SK-N-MC (cell line): ENCODE measurements around the gene GPR132.

Source experiments
- EZH2 ChIP-seq: fragments of 200-600 bp; sonication (generic); IDR thresholded peaks from one replicate; pipeline ENCODE4 v1.6.1; 2017; ENCODE audit warnings: antibody characterized with exemption
- FOXP2 ChIP-seq: optimal IDR thresholded peaks from 2 replicates; pipeline ENCODE3; 2011; ENCODE audit warnings: mild to moderate bottlenecking, moderate library complexity; ENCODE audit not compliant: insufficient read depth; ENCODE audit errors: extremely low read length, control extremely low read depth
- POLR2AphosphoS5 ChIP-seq: IDR thresholded peaks from 2 replicates; pipeline ENCODE4 v1.6.1; 2012; ENCODE audit warnings: mild to moderate bottlenecking, low read depth, low read length, borderline replicate concordance

- no peak for TF ChIP-seq POLR2AphosphoS5
- no peak for TF ChIP-seq EZH2
- no peak for TF ChIP-seq FOXP2
Measured at GRCh38 chr14:105087308-105087962, 22.2 kb upstream of the GPR132 start.
